Muscle of arm (tissue), 12 donors: ENCODE measurements around the gene PPP2R2C. TPM values are rescaled to one million over a fixed set of nuclear protein-coding genes. Genes with fewer than 3 reads are reported as not detected.

ENCODE experiments used
- DNase-seq: peaks from one replicate; pipeline ENCODE4 v3.0.0-alpha.2; 2013
- polyA plus RNA-seq, 12 donors: library from polyadenylated mRNA; unstranded; fragments of 120-200 nt; gene quantifications; one replicate each; pipeline ENCODE4 v1.2.1, GENCODE V29; 2013; ENCODE audit not compliant: insufficient read length in 12 of 12

Gene PPP2R2C
- polyA plus RNA-seq, 12 donors: 0.19 to 14.3 (median 0.27) TPM; not detected in 2

DNA sequence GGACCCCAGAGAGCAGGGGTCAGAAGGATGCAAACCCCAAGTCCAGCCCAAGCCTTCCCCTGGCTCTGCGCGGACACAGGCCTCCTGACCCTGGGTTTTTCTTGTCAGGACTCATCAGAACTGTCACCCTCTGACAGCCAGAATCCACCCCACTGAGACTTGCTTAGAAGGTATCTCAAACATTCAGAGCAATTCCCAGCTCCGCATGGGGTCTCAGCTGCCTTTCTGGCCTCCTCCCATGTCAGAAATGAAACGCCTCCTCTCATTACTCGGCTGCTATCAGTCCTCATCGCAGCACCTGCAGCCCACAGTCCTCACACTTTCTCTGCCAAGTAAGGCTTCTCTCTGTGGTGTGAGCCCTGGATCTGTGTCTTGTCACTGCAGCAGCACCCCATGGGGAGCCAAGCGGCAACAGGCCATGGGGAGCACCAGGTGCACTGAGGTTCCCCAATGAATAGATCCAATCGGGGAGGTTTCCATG, 105.0 kb downstream of the PPP2R2C start:
- DNase-seq: no peak

DNA sequence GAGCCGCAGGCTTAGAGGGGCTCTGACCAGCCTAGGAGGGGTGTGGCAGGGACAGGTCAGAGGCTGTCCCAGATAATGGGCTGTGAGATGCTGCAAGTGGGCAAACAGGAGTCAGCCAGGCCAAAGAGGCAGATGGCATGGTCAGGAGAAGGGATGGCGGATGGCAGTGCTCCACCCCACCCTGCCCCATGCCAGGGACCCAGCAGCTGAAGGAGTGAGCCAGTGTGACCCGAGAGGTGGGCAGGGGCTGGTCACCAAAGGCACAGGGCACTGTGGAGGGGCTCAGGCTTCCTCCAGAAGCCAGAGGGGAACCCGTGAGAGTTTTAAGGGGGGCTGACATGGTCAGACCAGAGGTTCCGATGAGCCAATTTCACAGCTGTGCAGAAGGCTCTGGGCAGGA, 105.8 kb downstream of the PPP2R2C start:
- no peak for DNase-seq

DNA sequence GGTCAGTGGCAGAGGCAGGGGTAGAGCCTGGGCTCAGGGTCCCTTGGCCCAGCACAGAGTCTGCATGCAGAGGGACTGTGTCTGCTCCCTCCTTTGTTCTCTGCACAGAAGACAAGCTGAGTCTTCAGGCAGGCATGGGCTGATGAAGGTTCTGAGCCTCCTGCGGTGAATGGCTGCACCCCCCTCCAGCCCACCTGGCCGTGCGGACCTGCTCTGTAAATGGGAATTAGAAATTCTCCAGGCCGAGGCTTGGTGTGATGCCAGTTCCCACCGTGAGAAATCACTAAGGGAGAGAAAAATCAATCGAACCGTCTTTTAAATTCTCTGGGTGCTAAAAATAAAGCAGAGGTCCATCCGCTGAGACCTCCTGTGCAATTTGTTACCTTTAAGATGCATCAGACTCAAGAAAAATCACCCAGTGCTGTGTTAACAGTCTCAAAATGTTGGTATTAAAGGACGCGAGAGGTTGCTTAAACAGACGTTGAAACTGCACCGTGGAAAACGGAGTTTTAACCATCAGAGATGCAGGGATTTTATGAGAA, 106.8 kb downstream of the PPP2R2C start:
- no peak for DNase-seq

DNA sequence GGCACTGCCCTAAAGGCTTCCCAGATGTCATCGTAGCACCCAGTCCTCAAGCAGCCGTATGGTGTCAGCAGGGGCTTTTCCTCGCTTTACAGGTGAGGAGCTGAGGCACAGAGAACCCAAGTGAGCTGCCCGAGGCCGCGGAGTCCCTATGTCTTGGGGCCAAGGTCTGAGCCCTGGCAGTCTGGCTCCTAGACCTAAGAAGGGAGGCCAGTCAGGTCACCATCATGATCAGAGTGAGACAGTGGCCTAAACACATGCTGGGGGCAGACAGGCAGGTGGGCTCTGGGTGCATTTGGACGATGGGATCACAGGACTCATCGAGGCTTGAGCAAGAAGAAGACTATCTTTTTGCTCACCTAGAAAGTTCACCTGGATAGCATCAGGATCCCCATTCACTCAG, 107.8 kb downstream of the PPP2R2C start:
- no peak for DNase-seq

DNA sequence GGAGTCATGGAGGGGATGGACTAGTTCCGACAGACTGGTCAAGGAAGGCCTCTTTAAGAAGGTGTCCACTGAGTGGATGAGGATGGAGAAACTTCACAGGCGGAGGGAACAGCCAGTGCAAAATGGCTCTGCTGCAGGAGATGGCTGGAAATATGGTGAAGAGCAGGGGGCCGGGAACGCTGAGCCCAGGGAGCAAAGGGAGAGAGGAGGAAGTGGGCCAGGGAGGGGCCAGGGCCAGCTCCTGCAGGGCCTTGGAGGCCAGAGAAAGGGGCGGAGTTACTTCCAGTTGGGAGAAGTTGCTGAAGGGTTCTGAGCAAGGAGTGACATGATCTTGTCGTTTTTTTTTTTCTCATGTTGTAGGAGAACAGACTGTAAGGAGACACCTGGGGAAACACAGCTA, 108.3 kb downstream of the PPP2R2C start:
- no peak for DNase-seq

DNA sequence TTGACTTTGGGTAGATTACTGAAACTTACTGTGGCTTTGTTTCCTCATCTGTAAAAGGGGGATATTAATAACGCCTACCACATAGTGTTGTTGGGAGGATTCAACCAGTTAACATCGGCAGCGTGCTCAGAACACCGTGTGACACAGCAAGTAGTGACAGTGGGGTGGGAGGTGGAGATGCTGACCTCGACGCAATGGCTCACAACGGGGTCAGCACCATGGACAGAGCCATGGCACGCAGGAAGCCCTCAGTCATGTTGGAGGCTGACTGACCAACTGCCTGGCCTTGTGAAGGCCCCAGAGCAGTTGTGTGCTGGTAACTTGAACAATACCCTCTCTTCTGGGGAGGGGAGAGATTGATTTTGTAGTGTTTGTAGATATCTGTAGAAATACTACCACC, 109.5 kb downstream of the PPP2R2C start:
- DNase-seq: peak; percentile 45

DNA sequence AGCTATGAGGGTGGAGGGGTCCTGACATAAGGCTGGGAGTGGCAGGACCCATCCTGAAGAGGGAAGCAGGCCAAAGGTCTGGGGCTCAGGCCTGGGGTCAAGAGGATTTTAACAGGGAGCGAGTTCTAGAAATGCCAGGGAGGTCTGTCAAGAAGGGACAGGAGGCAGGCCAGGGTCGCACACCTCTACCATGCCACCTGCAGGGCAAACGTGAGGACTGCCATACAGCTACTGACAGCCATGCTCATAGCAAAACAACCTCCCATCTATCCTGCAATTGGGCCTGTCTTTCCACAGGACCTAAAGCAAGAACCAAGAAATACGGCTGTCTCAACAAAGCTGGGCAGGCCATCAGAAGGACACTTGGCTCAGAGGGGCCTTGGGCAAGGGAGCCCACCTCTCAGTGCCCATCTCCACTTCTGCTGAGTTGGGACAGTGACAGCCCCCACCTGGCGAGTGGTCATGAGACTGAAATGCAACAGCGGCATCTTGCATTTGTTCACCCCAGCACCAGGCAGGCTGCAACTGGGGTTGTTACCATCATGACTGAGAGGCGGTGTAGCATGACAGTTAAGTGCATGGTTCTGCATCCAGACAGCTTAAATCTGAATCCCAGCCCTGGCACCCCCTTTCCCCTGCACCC, 110.0 kb downstream of the PPP2R2C start:
- no peak for DNase-seq

DNA sequence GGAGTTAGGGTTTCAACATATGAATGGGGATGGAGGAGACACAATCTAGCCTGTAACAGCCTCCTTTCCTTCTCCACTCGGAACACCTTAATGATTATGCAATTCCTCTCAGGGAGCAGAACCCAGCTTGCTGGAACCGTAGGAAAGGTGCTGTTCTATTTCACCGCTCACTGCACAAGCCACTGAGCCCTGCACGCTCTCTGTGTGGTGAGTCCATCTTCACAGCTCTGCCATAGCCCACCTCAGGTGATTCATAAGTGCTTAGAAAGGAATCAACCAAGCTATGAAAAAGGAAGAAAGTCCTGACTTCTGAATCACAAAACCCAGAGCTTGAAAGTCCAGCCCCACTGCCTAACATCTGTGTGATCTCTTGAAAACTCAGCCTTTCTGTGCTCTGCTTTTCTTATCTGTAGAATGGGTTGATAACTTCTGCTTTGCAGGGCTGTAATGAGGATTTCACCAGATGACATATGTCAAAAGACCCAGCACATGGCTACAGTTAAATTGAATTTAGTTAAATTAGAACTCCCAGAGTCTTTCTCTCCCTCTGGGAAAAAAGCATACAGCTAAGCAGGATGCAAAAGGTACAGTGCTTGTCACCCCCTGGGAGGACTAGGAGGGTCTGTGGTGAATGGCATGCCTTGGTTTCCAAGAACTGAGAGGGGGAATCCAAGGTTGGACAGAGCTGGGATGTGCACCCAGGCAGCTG, 111.2 kb downstream of the PPP2R2C start:
- no peak for DNase-seq

DNA sequence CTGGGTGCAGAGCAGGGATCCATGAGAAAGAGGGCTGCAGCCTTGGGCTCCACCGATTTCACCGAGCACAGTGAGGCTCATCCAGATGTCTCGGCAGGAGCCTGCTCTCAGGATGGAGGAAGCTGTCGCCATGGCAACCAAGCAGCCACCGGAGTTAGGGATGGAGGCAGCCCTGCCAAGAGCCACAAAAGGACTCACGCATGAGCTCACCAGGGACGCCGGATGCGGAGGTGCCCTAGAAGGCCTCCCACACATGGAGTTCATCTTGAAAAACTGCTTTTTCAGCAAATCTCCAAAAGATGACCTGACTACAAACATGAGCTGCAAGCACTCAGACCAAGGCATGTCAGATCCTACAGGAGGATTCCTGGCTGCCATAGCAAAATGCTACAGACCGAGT, 112.0 kb downstream of the PPP2R2C start:
- DNase-seq: no peak

DNA sequence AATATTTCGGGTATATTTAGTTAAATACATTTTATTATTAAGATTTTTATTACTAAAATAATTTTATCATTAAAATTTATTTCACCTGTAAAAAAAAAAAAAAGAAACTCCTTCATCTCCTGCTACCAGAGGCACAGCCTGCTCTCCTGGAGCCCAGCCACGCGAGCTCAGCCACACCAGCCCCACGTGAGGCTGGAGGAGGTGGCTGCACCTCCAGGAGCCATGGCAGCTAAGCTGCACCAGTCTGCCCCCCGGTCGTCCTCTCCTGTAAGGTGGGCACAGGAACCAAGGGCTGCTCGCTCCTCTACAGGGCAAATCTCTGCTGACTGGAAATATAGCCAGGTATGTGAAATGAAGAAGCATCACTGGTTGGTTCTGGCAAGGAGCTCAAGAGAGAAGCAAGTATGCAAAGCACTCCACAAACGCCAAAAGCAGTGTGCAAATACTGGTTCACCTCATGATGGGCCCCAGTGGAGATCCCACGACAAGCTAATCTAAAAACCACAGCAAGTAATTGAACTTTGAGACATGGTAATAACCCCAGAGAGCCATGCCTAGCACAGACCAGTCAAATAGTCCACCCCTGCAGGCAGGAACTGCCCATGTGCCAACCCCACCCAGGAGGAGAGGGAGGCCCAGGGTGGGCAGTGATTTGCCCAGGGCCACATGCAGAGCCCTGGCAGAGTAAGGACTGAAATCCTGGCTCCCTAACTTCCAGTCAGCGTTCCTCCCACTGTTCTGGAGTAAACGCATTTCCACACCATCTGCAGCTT, 112.7 kb downstream of the PPP2R2C start:
- DNase-seq: no peak

DNA sequence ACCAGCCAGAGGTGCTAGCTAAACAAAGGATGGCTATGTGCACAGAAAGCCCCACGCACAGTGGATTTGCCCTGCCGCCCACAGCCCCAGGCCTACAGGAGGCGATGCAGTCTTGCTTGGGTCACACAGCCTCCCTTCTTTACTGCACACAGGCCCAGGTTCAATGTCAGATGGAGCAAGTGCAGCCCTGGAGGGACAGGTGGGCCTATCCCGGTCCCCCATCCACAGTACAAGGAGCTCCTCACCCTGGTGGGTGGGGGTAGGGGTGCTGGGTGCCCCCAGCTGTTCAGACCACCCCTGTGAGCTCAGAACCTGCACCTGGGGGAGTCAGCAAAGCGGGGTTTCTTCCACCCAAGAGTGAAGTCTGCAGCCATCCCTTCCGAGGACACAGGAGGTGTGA, 114.9 kb downstream of the PPP2R2C start:
- DNase-seq: no peak

DNA sequence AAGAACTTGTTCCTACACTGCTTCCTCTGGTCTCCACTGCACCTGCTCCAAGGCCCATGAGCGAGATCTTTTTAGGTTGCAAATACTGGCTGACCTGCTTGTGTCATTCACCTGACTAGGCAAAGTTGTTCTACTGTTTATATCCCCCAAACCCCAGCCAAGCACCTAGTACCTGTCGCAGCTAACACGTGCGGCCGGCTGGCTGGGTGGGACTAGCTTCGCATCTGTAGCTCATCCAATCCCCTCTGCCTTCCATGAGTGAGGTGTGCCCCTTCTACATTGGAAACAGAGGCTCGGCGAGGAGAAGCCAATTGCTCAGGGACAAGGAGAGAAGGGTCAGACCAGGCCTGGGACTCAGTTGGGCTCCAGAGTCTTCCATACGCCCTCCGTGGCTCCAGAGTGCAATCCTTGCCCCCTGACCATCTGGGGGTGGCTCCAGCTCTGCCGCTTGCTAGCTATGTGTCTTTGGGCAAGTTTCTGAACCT, 116.3 kb downstream of the PPP2R2C start:
- DNase-seq: no peak

DNA sequence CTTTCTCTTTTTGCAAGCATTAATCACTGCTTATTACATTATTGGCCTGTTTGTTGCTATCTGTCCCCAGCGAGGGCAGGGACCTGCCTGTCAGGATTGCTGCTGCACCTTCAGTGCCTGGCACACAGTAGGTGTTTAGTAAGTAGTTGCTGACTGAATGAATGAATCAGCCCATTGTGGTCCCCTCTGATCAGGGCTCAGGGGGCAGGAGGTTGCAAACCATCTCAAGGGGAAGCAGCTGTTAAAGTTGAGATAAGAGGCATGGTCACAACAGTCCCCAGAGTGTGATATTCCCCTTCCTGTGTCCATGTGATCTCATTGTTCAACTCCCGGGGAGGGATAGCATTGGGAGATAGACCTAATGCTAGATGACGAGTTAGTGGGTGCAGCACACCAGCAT, 117.4 kb downstream of the PPP2R2C start:
- DNase-seq: no peak

DNA sequence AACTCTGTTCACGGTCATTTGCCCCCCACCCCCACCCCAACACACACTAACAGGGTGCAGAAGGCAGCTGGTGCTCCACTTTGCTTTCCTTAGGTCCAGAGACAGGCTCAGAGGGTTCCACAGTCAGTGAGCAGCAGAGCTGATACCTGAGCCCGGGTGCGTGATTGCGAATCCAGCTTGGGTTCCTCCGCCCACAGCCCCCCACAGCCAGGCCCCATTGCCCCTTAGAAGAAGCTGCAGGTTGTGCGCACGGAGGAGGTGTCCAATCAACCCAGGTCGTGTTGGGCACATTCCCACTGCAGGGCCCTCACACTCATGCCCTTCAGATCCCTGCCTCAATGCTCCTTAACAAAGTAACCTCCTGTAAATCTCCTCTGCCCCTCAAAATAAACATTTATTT, 117.8 kb downstream of the PPP2R2C start:
- no peak for DNase-seq

DNA sequence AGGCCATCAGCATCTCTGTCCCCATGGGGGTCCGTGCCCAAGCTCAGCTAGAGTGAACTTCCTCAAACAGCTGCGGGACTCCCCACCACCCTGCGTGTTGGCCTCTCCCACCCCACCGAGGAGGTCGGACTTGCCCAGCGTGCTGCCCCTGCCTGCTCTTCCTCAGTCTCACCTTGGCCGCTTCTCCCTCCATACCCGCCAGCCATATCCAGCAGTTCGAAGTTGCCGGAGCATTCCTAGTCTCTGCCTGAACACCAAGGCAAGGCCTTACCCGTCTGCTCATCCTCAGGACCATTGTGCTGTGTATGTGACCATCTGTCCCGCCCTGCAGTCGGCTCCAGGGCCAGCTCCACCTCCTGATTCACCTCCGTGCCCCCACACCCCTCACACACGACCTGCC, 118.3 kb downstream of the PPP2R2C start:
- no peak for DNase-seq

DNA sequence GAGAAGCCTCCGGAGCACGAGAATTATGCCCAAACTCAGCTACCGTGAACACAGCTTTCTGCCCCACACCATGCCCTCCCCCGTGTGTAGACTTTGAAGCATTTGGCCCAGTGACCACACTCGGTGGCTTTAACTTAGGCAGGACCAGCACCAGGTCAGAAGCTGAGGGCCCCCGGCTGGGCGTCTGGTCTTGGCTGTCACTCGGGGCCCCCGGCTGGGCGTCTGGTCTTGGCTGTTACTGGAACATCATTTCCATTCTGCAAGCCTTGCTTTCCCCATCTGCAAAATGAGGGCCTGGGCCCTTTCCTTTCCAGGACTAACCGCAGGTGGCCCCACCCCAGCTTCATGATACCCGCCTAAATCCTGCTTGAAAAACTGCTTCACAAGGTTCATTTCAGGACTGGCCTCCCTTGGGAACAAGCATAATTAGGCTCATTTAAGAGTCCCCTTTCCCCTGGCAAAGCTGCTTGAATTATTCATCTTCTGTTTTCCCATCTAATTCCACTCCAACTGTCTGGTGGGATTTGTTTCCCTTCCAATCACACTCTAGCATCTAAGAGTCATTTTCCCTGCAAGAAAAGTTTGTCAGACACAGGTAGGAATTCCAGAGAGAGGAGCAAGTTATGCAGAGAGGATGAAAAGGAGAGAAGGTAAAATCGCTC, 120.3 kb downstream of the PPP2R2C start:
- DNase-seq: no peak

DNA sequence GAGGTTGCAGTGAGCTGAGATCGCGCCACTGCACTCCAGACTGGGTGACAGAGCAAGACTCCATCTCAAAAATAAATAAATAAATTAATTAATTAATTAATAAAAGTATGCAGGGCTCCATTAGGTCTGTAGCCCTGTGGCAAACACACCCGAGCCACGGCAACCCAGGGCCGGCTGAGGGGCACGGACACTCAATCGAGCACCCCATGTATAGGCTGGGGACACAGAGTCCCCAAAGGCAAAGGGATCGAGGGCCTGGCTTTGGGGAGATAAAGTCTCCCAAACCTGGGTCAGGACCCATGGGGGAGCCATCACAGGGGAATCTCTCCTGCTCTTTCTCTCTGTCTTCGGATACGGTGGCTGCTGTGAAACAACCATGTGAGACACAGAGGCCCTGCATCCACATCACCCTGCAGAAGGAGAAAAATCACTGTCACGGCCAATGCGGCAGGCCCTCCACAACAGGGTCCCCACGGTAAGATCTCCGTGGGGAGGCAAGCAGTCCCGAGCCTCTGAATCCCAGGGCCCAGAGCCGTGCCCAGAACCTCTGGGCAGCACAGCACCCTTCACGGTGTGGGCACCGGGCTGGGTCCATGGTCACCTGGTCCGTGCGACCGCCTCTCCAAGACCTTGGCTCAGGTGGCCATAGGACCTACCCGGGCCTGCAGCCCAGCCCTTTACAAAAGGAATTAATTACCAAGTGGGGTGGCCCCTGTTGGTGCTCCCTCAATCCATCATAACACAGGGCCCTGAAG, 121.0 kb downstream of the PPP2R2C start:
- DNase-seq: no peak

DNA sequence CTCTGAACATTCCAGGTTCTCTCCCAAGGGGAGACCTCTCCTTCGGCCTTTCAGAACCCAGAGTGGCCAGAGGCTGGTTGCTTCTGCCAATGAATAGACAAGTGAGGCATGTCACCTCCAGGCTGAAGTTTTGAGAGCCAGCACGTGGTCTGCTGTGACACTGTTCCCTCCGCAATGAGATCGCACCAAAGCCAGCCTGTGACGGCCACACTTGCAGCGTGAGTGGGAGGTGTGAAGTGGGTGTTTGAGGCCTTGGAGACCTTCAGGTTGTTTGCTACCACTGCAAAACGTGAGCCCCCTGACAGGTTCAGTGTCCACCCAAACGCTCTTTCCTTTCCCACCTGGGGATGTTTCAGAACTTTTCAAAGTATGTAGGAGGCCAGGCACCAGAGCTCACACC, 121.8 kb downstream of the PPP2R2C start:
- DNase-seq: no peak

DNA sequence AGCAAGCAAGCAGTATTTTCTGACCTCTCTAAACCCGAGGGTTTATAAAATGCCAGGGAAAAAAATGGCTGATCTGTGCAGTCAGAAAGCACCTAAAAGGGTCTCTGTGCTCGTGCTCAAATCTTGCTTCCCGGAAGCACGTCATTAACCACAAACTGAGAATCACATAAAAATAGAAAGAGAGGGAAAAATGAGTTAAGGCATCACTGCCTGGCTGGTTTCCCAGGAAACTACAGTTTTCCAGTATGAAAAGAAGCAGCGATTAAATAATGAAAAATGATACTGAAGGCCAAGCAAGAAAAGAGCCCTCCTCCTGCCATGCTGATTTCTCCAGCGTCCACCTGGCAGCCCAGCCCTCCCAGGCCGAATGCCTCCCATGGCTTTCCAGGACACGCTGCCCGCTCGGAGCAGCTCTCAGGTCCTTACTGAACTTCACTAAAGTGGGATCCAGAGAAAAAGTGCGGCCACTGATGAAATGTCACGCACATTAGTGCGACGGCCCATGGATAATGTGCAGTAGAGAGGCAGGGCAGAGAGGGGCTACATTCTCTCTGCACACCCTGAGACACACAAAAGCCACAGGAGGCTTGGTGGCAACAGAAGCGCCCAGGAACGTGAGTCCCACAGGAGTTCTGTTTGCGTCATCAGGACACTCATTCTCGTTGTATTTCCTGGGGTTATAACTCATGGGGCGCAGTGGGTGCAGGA, 122.4 kb downstream of the PPP2R2C start:
- DNase-seq: no peak

DNA sequence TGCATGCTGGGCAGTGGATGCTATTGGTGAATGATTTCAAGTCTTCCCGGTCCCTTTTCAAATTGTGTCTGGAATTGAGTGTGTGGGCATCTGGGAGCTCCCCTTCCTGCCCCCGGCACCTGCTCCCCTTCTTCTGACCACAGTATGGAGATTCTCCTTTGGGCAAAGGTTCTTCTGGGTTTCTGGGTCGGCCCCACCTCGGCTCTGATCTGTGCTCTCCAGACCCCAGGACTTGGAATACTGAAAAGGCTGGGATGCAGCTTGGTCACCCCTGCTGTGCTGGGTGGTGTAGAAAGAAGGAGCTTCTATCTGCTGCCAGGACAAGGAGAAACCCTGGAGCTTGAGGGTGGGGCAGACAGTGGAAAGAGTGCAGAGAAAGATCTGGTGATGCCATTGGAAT, 124.0 kb downstream of the PPP2R2C start:
- DNase-seq: no peak
